Eye (tissue), 1 donor: ENCODE measurements around the gene PPP1R37.

Source experiments
- DNase-seq: peaks from one replicate; pipeline ENCODE4 v3.0.0-alpha.2; 2015

The PPP1R37 gene, protein sequence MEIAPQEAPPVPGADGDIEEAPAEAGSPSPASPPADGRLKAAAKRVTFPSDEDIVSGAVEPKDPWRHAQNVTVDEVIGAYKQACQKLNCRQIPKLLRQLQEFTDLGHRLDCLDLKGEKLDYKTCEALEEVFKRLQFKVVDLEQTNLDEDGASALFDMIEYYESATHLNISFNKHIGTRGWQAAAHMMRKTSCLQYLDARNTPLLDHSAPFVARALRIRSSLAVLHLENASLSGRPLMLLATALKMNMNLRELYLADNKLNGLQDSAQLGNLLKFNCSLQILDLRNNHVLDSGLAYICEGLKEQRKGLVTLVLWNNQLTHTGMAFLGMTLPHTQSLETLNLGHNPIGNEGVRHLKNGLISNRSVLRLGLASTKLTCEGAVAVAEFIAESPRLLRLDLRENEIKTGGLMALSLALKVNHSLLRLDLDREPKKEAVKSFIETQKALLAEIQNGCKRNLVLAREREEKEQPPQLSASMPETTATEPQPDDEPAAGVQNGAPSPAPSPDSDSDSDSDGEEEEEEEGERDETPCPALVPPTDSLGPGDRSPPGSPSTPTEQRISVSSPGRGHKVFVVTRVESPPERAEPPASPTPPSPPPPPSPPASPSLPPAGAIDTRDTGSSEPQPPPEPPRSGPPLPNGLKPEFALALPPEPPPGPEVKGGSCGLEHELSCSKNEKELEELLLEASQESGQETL

DNA sequence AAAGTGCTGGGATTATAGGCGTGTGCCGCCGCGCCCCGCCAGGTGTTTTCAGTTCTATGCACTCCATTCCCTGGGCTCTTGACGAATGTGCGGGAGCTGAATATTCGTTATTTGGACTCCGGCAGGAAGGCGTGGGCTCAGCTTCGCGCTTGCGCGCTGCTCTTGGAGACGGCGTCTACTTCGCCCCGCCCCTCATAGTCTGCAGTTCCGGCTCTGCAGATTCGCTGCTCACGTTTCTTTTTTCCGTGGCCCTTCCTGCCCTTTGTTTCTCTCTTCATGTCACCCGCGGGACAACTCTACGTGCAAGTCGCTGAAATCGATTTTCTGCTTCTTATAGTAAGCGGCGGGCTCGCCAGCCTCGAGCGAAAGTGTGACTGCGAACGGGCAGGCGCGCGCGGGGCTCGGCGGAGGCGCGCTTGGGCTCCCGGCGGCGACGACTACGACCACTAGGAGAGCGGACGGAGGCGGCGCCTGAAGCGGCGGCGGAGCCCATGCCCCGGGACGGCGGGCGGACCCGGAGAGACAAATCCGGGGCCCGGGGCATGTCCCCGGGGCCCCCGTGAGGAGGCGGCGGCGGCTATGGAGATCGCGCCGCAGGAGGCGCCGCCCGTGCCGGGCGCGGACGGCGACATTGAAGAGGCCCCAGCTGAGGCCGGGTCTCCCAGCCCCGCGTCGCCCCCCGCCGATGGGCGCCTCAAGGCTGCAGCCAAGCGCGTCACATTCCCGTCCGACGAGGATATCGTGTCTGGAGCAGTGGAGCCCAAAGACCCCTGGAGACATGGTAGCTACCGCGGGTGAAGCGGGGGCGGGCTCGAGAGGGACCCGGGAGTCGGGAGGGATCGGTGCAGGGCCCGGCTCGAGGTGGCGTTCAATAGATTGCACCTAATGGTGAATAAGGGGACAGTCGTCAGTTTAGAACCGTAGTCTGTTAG is at the start of gene PPP1R37:
Gene PPP1R37 (plus strand): TSS at position 433 of the 932 bp plus-strand sequence. CDS start 147 bp downstream, at position 580.
- peak; percentile 99 for DNase-seq

DNA sequence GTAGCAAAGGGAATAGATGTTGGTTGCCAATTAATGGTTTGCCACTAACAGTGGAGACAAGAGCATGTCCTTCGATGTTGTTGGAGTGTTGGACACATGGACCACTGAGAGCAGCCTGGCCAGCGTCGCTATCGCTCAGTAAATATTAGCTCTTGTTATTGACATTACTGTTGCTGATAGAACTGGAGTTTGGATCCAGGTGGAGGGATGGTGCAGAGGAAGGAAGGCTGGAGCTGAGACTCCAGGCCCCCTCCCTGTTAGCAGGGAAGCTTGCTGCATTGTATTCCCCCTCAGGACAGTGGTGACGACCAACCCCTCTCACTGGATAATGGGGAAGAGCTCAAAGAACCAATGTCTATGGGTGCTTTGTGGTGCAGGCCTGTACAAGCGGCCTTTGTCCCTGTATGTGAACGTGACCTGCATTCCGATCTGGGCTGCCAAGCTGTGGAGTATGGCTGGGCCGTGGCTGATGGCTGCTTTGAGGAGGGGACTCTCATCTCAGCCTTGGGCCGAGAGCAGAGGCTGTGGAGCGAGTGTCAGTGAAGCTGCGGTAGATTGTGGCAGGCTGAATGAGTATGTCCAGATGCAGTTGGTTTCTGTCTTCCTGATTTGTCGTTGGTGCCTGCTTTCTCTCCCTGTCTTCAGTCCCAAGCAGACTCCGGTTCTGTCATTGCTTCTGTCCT is 47.2 kb upstream of the PPP1R37 start:
- no peak for DNase-seq

DNA sequence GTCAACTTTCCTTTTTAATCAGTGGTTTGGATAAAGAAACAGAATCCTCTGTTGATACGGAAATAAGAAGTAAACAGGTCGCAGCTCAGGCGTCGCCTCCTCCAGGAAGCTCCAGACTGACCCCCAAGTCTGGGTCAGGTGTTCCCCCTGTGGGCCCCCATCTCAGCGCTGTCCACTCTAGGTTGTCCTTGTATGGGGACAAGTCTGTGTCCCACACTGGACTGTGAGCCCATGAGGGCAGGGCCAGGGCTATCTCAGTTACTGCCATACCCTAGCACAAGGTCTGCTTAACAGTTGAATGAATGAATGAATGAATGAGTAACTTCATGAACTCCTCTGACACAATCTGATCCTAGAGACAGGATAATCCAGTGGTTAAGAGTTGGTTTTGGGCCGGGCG is 46.6 kb upstream of the PPP1R37 start:
- no peak for DNase-seq

DNA sequence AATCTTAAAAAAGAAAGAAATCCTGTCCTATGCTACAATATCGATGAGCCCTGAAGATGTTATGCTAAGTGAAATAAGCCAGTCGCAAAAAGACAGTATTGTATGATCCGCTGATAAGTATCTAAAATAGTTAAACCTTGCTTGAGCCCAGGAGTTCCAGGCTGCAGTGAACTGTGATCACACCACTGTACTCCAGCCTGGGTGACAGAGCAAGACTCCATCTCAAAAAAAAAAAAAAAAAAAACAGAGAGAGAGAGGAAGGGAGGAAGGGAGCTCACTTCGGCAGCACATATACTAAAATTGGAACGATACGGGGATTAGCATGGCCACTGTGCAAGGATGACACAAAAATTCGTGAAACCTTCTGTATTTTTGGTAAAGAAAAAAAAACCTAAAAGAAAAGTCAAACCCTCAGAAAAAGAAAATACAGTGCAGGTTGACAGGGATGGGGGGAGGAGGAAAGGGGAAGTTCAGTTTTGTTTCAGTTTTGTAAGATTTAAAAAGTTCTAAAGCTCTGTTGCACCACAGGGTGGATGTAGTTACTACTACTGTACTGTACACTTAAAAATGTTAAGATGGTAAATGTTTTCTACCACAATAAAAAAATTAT is 45.7 kb upstream of the PPP1R37 start:
- no peak for DNase-seq

DNA sequence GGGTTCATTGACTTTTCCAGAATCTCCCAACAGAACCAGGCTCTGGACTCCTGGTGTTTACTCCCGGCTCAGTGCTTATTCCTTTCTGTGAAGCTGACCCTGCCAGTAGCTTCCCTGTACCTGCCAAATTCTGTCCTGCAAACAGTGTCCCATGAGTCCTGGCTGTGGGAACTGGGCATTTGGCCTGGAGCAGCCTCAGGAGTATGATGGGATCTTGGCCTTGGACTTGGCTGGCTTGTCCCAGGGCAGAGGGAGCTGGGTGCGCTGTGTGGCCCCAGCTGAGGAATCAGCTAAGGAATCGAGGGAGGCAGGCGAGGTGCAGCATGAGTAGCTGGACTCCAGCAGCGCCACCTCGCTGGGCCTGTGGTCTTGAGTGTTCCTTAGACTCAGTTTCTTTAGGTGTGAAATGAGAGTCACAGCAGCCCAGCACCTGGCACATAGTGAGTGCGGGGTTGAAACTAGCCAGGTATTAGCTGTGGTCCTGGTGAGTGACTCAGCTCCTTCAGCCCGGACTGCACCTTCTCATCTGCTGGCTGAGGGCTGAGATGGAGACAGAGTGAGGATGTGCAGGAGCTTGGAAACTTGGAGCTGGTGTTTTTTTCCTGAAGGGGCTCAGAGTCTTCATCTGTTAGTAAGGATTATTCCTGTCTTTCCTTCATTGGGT is 43.8 kb upstream of the PPP1R37 start:
- DNase-seq: no peak

DNA sequence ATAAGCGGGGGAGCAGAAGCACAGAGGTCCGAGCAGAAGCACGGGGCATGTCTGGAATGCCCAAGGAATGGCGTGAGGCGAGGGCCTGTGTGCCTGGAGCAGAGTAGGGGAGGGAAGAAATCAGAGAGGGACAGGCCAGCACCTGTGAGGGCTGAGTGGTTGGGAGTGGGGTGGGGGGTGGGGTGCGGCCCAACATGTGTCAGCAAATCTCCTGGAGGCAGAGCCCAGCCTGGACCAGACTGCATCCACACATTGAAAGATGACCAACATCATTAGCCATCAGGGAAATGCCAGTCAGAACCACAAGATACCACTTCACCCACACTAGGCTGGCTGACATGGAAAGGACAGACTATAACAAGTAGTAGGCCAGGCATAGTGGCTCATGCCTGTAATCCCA is 42.9 kb upstream of the PPP1R37 start:
- no peak for DNase-seq

DNA sequence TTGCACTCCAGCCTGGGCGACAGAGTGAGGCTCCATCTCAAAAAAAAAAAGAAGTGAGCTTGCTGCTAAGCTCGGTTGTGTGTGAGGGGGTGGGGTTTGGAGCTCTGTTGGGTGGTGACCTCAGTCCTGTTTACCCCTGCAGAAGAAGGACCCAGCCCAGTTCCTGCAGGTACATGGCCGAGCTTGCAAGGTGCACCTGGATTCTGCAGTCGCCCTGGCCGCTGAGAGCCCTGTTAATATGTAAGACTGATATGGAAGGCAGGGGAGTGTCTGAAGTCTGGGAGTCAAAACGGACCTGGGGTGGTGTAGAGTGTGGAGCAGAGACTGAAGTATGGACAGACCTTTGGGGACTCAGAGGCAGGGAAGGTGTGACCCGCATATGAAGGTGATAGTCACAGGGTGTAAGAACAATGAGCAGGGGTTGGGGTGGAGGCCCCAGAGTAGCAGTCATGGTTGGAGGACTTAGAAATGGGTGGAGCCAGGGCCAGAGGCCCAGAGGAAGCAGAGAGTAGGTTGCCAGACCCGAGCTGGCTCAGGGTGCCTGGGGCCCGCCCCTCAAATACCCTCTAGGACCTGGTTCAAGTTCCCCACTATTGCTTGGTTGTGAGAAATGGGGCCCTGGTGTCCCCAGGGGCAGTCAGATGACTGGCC is 40.9 kb upstream of the PPP1R37 start:
- DNase-seq: no peak

DNA sequence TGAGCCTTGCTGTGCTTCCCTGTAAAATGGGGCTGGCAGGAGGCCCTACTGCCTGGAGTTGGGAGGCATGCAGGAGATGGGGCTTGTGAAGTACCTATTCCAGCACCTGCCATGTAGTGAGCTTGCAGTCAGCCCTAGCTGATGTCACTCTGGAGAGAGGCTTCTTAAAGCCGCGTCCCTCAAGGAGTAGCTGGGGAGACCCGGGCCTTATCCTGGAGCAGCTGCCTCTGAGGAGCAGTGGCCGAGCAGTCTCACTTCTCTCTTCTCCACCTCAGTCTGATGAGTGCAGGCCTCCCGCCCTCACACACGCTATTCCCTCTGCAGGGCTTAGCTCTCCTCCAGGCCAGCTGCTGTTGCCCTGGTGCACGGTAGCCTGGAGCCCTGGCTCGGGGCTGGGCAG is 36.1 kb upstream of the PPP1R37 start:
- no peak for DNase-seq

DNA sequence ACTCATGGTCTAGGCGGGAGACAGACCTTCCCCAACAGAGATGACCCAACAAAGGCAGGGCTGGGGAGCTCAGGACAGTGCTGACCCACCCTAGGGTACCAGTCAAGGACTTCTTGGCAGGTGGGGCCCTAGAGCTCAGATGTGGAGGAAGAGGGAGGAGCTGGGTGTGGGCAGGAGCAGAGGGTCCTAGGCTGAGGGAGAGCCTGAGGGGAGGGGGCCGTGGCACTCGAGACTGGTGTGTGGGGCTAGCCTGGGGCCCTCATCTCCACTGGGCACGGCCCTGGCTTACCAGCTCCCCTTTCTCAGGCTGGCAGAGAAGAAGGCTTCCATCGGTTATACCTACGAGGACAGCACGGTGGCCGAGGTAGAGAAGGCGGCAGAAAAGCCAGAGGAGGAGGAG is 35.5 kb upstream of the PPP1R37 start:
- DNase-seq: no peak

DNA sequence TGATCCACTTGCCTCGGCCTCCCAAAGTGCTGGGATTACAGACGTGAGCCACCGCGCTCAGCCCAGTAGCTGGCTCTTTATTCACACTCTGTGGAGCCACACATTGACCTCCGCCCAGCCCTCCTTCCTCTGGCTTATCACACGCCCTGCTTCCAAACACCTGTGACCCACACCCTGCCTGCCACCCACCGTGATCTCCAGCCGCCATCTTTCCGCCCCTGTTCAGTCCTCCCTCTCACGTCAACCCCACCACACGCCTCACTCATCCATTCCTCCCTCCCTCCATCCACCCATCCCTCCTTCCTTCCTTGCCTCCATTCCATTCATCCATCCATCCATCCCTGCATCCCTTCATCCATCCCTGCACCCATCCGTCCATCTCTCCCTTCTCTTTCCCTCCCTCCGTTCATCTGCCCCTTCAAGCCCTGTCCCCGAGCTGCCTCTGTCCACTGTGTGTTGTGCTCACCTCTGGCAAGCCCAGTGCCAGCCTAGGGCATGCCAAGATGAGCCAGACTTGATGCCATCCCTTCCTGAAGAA is 34.3 kb upstream of the PPP1R37 start:
- no peak for DNase-seq

DNA sequence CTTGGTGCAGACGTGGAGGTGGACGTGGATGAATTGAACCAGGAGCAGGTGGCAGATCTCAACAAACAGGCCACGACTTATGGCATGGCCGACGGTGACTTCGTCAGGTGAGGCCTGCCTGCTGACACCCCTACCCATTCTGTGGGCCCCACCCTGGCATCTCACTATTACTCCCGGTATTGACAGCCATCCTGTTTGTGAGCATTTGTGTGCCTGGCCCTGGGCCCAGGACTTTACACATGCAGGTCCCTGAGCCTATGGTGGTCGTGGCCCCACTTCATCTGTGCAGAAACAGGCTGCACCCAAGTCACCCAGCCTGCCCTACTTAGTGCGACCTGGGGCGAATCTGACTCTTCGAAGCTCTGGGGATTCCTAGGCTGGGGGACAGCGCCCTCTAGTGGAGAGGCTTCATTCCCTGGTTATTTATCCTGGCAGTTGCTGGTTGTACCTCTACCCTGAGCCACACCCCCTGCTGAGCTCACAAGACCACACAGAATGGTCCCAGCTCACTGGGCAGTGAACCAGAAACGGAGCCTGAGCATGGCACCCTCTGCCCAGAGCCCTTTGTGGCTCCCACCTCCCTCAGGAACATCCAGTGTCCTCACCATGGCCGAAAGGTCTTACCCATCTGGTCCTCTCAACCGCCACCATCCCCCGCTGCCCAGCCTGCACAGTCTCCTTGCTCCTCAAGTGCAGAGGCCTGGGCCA is 33.6 kb upstream of the PPP1R37 start:
- DNase-seq: peak; percentile 83

DNA sequence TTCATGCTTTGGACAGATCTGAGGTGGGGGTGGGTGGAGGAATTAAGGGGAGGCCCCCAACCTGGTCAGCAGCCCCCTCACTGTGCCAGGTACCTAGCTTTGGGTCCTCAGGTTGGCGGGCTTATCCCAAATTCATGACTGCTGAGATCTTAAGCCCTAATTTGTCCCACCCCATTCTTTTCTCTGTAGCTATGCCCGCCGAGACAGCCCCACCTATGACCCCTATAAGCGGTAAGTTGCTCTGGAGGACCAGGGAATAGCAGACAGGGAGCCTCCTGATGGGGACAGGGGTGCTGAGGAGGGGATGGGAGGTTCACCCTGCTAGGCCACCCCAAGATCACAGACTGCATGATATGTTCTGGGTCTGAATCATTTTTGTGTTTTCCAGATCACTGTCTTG is 31.0 kb upstream of the PPP1R37 start:
- DNase-seq: no peak

DNA sequence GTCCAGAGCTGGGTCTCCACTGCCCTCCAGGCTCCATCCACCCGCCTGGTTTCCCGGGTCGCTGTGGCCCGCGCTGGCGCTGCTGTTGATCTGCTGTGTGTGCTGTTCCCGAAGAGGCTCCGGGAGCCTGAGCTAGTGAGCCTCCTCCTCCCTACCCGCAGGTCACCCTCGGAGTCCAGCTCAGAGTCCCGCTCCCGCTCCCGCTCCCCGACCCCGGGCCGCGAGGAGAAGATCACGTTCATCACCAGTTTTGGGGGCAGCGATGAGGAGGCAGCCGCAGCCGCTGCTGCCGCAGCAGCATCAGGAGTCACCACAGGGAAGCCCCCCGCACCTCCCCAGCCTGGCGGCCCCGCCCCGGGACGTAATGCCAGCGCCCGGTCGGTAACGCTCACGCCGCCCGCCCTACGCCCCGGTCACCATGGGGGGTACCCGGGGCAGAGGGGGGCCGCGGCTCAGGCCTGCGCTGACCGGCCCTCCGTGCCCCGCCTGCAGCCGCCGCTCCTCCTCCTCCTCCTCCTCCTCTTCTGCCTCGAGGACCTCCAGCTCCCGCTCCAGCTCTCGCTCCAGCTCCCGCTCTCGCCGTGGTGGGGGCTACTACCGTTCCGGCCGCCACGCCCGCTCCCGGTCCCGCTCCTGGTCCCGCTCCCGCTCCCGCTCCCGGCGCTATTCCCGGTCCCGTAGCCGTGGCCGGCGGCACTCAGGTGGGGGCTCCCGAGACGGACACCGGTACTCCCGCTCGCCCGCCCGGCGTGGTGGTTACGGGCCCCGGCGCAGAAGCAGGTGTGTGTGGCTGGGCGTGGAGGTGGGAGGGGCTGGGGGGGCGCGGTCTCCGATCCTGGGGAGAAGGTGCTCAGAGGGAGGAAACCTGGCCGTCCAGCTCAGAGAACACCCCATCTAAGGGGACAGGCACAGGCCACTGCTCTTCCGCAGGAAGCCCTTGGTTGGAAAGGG is 28.9 kb upstream of the PPP1R37 start:
- DNase-seq: no peak

DNA sequence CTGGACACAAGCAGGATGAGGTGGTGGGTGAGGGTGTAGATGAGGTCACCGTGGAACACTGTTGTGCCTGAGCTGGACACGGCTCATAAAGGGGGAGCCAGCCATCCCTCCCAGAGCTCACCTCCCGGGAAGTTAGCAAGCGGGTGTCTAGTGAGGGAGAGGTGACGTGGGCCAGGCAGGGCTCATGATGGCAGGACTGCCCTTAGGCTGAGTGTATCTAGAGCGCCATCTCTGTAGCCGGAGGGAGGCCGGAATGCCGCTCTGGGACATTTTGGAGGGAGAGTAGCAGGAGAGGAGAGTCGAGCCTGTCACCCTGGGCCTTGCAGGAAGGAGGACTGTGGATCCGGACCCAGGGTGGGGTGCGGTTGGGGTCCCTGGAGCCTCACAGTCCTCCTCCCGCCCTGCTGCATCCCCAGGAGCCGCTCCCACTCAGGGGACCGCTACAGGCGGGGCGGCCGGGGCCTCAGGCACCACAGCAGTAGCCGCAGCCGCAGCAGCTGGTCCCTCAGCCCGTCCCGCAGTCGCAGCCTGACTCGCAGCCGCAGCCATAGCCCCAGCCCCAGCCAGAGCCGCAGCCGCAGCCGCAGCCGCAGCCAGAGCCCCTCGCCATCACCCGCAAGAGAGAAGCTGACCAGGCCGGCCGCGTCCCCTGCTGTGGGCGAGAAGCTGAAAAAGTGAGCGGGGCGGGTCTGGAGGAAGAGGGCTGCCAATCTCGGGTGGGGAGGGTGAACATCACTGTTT is 25.9 kb upstream of the PPP1R37 start:
- DNase-seq: no peak

DNA sequence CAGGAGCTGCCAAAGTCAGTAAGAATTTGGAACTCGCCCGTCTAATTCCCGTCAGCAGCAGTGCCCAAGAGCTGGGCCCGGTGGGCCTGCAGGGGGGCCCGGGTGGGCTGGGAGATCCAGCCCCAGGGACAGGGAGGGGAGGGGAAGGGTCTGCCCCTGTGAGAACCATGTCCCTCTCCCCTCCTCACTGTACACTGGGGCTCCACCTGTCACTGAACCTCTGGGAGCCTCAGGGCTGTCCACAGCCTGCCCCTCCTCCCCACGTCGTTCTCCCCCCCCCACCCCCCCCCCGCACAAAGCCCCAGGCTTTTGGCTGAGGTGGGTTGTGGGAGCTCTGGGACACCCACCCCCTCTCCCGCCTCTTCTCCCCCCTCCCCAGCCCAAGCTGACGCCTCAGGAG is 24.9 kb upstream of the PPP1R37 start:
- no peak for DNase-seq

DNA sequence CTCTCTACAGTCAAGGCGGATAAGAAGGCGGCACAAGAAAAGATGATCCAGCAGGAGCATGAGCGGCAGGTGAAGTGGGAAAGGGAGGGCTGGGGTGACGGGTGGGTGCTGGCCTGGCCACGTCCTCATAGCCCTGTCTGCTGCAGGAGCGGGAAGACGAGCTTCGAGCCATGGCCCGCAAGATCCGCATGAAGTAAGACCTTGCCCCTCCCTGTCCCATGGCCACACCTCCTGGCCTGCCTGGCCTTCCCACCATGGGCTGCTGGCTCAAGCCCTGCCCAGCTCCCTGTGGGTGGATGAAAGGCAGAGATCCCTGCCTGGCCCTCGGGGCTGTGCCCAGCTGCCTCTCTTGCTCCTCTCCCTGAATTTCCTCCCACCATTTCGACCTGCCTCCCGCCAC is 23.9 kb upstream of the PPP1R37 start:
- DNase-seq: no peak

DNA sequence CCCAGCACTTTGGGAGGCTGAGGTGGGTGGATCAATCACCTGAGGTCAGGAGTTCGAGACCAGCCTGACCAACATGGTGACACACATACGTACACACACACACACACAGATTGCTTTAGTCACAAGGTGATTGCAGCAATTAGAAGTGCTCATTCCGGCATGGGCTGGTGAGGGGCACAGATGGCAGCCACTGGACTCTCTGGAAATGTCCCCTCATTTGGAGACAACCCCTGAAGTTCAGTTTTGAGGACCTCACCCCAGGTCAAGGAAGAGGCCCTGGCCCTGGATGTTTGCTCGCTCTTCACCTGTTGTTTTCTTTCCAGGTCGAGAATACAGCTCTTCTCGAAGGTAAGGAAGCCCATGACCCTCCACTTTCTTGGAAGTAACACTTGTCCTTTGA is 22.8 kb upstream of the PPP1R37 start:
- no peak for DNase-seq

DNA sequence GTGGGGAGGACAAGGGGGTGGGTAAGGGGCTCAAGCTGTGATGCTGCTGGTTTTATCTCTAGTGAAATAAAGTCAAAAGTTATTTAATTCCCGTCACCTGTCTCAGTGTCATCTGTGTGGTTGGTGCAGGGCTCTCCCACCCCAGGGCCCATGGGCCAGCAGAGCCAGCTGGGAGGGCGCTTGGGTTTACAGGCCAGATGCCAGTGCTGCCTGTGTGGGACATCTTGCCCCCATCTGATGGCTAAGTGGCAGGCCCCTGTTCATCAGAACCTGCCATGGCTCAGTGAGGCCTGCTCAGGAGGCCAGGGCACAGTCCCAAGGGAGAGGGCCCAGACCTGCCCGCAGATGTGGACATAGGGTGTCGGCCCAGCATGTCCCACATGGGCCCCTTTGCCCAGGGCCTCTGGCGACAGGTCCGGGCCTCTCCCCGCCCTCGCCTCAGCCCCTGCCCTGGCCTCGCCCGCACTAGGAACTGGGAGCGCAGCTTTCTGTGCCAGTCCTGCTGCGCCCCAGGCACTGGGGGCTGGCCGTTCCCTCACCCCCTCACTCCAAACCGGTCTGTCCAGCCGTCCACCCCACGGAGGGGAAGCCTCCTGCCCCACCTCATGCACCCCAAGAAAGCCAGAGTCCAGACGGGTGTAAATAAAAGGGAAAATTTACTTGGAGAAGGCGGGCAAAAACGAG is 22.0 kb upstream of the PPP1R37 start:
- no peak for DNase-seq
